Hepatocyte (in vitro differentiated cells): ENCODE results near the gene UPK2.

ENCODE experiments used
- CTCF ChIP-seq: fragments of 200-600 bp; sonication (generic); IDR thresholded peaks from 2 replicates; pipeline ENCODE4 v1.5.1; 2016; ENCODE audit warnings: antibody characterized with exemption, mild to moderate bottlenecking; ENCODE audit not compliant: poor library complexity
- EZH2 ChIP-seq: fragments of 200-600 bp; sonication (generic); IDR thresholded peaks from 2 replicates; pipeline ENCODE4 v1.6.1; 2016; ENCODE audit warnings: antibody characterized with exemption, mild to moderate bottlenecking, borderline replicate concordance
- EZH2phosphoT487 ChIP-seq: fragments of 200-600 bp; sonication (generic); IDR thresholded peaks from one replicate; pipeline ENCODE4 v1.6.1; 2018; ENCODE audit warnings: antibody characterized with exemption, mild to moderate bottlenecking, low read depth, moderate library complexity; ENCODE audit not compliant: unreplicated experiment, severe bottlenecking

GRCh38 chr11:118948000-118948399 lies 8.1 kb upstream of the UPK2 start:
- TF ChIP-seq EZH2phosphoT487 (no peak), CTCF (no peak), EZH2 (no peak)
